GM20431 (cell line): ENCODE measurements around the gene BBOX1.

ENCODE experiments used
- in situ Hi-C: fragments of 300-500 bp; cut with MseI, MboI; formaldehyde crosslinking; loops from one replicate; pipeline ENCODE4 v1.15.0; 2020; ENCODE audit warnings: low sequenced_read_pairs; ENCODE audit not compliant: unreplicated experiment

BBOX1 gene

GRCh38 chr11:27024865-27025264 lies 15.8 kb upstream of the BBOX1 start:
- in situ Hi-C loops = no loop called here

DNA sequence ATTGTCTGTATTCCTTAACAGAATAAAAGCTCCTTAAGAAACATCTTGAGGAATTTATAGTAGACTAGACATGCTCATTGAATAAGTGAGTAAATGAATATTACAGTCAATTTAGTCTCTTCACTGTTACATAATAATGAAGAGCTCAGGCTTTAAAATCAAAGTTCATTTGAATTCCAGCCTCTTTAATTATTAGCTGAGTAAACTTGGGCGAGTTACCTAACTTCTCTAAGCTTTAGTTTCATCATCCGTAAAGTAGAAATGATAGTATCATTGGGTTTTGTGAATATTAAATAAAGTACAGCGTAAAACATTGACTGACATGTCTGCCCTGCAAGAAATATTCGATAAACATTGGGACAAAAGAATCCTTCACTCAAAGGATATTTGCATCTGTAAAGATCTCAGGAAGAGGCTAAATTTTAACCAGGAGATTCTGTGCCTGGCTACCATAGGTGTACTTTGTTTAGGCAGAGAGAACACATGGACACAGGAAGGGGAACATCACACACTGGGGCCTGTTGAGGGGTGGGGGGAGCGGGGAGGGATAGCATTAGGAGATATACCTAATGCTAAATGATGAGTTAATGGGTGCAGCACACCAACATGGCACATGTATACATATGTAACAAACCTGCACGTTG lies 15.2 kb upstream of the BBOX1 start:
- in situ Hi-C loops = no loop called here

GRCh38 chr11:27025957-27026733 lies 14.5 kb upstream of the BBOX1 start:
- in situ Hi-C loops = no loop called here

GRCh38 chr11:27028561-27028965 lies 12.1 kb upstream of the BBOX1 start:
- in situ Hi-C loops = no loop called here

DNA sequence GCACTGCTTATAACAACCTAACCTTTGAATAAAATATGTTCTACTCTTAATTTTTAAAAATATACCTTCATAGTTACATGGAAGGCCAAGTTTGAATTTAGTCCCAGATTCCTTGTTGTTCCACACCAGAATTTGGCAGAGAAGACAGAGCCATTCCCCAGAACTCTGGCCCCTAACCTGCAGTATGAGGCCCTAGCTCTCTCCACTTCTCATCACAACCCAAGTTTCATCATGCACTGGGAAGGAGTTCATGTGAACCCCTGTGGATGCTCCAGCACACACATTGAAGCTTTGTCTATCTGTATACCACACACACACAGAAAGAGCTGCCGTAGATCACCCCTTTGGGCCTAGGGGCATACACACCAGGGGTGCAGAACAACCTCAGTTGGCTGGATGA lies 10.6 kb upstream of the BBOX1 start:
- in situ Hi-C loops = no loop called here

- in situ Hi-C loops = no loop called here
Observed at GRCh38 chr11:27031754-27032153, 8.9 kb upstream of the BBOX1 start.

DNA sequence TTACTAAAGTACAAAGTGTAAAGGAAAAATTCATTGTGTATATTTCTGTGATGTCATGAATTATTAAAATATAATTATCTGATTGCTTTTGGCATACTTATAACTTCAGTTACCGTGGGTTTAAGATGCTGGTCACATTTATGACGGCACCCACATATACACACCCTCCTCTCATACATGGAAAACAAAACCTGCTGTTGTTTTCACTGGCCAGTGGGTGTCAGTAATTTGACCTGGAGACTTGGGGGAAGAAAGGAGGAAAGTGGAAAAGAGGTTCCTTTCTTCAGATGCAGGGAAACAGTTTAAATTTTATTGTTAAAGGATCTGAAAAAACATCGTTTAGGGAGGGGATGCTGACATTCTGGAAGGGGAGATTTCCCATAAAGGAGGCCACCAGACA lies 742 bp upstream of the BBOX1 start:
- in situ Hi-C loops = no loop called here

DNA sequence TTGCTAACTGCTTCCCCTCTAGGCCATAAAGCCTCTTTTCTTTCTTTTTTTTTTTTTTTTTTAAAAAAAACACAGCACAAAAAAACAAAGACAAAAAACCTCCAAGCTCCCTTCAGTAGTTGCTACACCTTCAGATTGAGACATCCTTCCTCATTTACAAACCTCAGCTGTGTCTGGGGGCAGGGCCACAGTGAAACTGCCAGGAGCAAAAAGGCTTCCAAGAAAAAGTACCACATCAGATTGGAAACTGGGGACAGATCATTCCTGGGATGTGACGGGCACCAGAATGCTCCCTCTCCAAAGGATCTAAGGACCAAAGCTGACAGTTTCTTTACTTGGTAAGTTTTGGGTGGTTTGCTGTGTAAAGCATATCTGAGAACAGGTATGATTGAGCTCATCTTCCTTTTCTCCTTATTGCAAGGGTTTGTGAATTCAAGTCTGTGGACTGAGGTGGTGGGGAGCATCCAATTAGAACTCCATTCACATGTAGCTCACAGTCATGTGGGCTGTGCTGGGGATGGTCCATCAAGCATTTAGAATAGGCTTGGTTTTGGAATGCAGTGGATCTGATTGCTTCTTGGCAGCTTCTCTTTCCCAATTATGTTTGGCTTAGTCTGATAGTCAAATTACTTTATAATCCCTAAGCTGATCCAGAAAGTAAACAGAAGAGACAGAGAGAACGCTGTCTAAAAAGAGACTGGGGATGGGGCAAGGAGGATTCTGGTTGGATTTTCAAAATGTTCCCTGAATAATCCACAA lies 705 bp downstream of the BBOX1 start:
- in situ Hi-C loops = no loop called here

GRCh38 chr11:27046956-27047355 lies 6.3 kb downstream of the BBOX1 start:
- in situ Hi-C loops = no loop called here

GRCh38 chr11:27052668-27053067 lies 12.1 kb downstream of the BBOX1 start:
- in situ Hi-C loops = no loop called here

DNA sequence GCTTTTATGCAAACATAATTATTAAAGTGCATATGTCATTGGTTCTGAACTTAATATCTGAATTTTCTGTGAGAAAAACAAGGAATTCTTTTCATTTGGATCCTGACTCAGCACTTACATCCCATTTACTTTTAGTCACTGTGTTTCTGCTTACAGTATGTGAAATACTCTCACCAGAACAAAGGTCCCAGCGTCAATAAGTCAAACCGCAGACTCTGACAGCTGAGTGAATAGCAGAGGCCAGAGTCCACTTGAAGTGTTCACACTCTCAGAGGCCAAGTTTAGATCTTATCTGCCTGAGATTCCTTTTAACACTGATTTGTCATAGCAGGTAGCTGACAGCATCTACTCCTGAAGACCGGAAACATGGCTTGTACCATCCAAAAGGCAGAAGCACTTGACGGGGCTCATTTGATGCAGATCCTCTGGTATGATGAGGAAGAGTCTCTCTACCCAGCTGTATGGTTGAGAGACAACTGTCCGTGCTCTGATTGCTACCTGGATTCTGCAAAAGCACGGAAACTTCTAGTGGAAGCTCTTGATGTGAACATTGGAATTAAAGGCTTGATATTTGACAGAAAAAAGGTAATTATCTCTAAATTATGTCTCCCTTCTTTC lies 14.6 kb downstream of the BBOX1 start:
- in situ Hi-C loops = no loop called here

GRCh38 chr11:27057091-27057780 lies 16.6 kb downstream of the BBOX1 start:
- in situ Hi-C loops = no loop called here

- in situ Hi-C loops = no loop called here
Observed at GRCh38 chr11:27058456-27058855, 17.8 kb downstream of the BBOX1 start.

DNA sequence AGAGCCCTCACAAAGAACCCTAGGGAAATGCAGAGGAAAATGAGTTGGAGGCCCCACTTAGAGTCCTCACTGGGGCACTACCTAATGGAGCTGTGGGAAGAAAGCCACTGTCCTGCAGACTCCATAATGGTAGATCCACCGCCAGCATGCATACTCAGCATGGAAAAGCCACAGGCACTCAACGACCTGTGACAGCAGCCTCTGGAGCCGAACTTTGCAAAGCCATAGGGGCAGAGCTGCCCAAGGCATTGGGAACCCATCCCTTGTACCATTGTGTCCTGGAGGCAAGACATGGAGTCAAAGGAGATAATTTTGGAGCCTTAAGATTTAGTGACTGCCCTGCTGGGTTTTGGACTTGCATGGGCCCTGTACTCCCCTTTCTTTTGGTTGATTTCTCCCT lies 18.8 kb downstream of the BBOX1 start:
- in situ Hi-C loops = no loop called here

GRCh38 chr11:27060816-27061460 lies 20.3 kb downstream of the BBOX1 start:
- in situ Hi-C loops = no loop called here

- in situ Hi-C loops = no loop called here
Observed at GRCh38 chr11:27061461-27061821, 20.8 kb downstream of the BBOX1 start.

DNA sequence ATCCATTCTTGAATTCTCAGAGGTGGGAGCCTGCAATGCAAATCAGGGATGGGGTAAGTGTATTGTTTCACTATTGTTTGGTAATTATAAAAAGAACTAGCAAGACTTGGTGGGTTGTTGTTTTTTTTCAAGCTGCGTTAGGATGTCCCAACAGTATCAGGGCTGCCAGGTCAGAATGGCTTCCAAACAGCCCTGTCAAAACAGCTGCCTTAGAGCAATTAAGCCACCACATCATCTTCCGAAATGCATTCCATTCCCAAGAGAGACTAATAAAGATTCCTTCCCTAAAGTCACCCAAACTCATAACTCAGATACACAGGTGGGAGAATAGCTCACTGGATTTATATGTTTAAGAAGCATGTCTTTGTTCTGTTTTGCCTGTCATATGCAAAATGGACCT lies 23.5 kb downstream of the BBOX1 start:
- in situ Hi-C loops = no loop called here

DNA sequence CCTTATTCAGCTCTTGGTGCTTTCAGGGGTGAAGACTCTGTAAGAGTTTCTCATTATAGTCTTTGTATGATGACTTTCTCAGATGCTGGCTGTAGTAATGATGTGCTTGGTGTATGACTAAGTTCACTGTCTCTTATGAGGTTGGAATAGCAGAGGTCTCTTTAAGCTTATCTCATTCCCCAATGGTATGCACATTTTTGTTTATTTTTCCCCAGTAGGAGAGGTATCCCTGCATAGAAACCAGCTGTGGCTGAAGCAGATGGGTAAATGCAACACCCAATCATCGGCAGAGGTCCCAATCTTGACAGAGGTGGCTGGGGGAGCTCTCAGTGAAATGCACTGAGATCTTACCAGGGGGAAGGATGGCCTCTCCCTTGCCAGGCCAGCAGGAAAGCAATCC lies 34.6 kb downstream of the BBOX1 start:
- in situ Hi-C loops = no loop called here

DNA sequence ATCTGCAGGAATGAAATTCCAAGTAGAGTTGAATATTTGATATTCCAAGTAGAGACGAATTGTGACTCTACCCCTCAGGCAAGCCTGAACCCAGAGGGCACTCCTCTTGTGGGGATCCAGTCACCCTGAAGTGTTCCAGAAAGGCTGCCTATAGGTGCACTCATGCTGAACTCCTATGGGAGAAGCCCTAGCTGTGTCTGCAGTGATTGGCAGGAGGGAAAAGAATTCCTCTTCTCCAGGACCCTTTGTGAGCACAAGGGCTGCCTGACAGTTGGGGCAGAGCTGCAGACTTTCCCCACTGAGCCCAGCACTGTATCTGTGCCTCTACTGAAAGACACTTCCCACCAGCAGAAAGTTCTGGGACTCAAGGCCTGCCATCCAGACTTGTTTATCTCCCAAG lies 35.0 kb downstream of the BBOX1 start:
- in situ Hi-C loops = no loop called here

DNA sequence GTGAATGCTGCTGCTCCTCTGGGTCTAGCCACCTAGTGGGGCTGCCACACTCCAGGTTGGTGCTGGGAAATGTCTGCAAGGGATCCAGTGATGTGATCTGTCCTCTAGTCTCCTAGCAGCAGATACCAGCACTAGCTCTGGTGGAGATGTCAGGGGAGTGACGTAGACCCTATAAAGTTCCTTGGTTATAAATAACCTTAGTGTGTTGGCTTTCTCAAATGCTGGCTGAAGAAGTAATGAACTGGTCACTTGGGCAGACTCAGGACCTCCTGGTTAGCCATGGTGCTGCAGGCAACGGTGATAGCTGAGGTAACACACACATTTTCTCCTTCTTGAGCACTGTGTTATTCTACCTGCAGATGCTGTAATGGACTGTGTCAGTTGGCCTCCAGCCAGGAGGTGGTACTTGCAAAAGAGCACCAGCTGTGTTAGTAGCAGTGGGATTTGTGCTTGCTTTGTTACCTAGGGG lies 35.5 kb downstream of the BBOX1 start:
- in situ Hi-C loops = no loop called here
